SK-N-SH treated with all-trans-retinoic acid at 6 μM for 48 hours (cell line): ENCODE measurements around the gene PHACTR3.
"Not testable (repeated sequence)": the region's sequence is repeated elsewhere in the genome, so short reads cannot be mapped to it uniquely, and the experiment has no call there.

ENCODE experiments used
- ATAC-seq: fragments of 200-7000 bp; cut with Tn5 transposase; 3 replicates; pipeline ENCODE4 v1.9.1; 2020; ENCODE audit warnings: mild to moderate bottlenecking, moderate library complexity
- BACH2 ChIP-seq: fragments of 250-450 bp; sonication (Bioruptor Pico); IDR thresholded peaks from 2 replicates; pipeline ENCODE4 v1.9.0; 2021; ENCODE audit warnings: mild to moderate bottlenecking, borderline replicate concordance
- CREB5 ChIP-seq: fragments of 250-450 bp; sonication (Bioruptor Pico); IDR thresholded peaks from 2 replicates; pipeline ENCODE4 v1.5.1; 2020; ENCODE audit warnings: low read depth, mild to moderate bottlenecking, moderate library complexity
- CSDC2 ChIP-seq: fragments of 250-450 bp; sonication (Bioruptor Pico); IDR thresholded peaks from 2 replicates; pipeline ENCODE4 v1.5.0; 2020; ENCODE audit warnings: mild to moderate bottlenecking, moderate library complexity
- CSRNP3 ChIP-seq: fragments of 250-450 bp; sonication (Bioruptor Pico); IDR thresholded peaks from 2 replicates; pipeline ENCODE4 v1.5.1; 2021; ENCODE audit warnings: mild to moderate bottlenecking, moderate library complexity
- ESRRG ChIP-seq: fragments of 250-450 bp; sonication (Bioruptor Pico); IDR thresholded peaks from 2 replicates; pipeline ENCODE4 v1.6.1; 2021; ENCODE audit warnings: mild to moderate bottlenecking
- GLIS3 ChIP-seq: fragments of 250-450 bp; sonication (Bioruptor Pico); IDR thresholded peaks from 2 replicates; pipeline ENCODE4 v1.5.0; 2020; ENCODE audit warnings: mild to moderate bottlenecking, moderate library complexity
- ISL1 ChIP-seq: fragments of 250-450 bp; sonication (Bioruptor Pico); IDR thresholded peaks from 2 replicates; pipeline ENCODE4 v2.1.2; 2022; ENCODE audit warnings: mild to moderate bottlenecking, moderate library complexity
- OSR1 ChIP-seq: fragments of 250-450 bp; sonication (Bioruptor Pico); IDR thresholded peaks from 2 replicates; pipeline ENCODE4 v1.8.0; 2022; ENCODE audit warnings: moderate library complexity, mild to moderate bottlenecking, inconsistent platforms
- PATZ1 ChIP-seq: fragments of 250-450 bp; sonication (Bioruptor Pico); IDR thresholded peaks from 2 replicates; pipeline ENCODE4 v1.8.0; 2020; ENCODE audit warnings: mild to moderate bottlenecking, moderate library complexity, borderline replicate concordance
- POU6F1 ChIP-seq: fragments of 250-450 bp; sonication (Bioruptor Pico); IDR thresholded peaks from 2 replicates; pipeline ENCODE4 v1.8.0; 2021; ENCODE audit warnings: low read depth, mild to moderate bottlenecking, moderate library complexity, borderline replicate concordance
- PPARA ChIP-seq: fragments of 250-450 bp; sonication (Bioruptor Pico); IDR thresholded peaks from 2 replicates; pipeline ENCODE4 v1.5.0; 2020; ENCODE audit warnings: mild to moderate bottlenecking, borderline replicate concordance
- RARB ChIP-seq: fragments of 250-450 bp; sonication (Bioruptor Pico); IDR thresholded peaks from 2 replicates; pipeline ENCODE4 v1.8.0; 2021; ENCODE audit warnings: mild to moderate bottlenecking, moderate library complexity
- SNAI2 ChIP-seq: fragments of 250-450 bp; sonication (Bioruptor Pico); IDR thresholded peaks from 2 replicates; pipeline ENCODE4 v1.5.0; 2020; ENCODE audit warnings: mild to moderate bottlenecking, moderate library complexity
- TCF4 ChIP-seq: fragments of 250-450 bp; sonication (Bioruptor Pico); IDR thresholded peaks from 2 replicates; pipeline ENCODE4 v1.8.0; 2021; ENCODE audit warnings: mild to moderate bottlenecking, moderate library complexity, borderline replicate concordance
- TOX ChIP-seq: fragments of 250-450 bp; sonication (Bioruptor Pico); IDR thresholded peaks from 2 replicates; pipeline ENCODE4 v1.8.0; 2021; ENCODE audit warnings: mild to moderate bottlenecking, moderate library complexity, borderline replicate concordance
- TSHZ2 ChIP-seq: fragments of 250-450 bp; sonication (Bioruptor Pico); IDR thresholded peaks from 2 replicates; pipeline ENCODE4 v1.5.0; 2020; ENCODE audit warnings: mild to moderate bottlenecking, moderate library complexity
- ZC3H10 ChIP-seq: fragments of 250-450 bp; sonication (Bioruptor Pico); IDR thresholded peaks from 2 replicates; pipeline ENCODE4 v1.5.1; 2021; ENCODE audit warnings: mild to moderate bottlenecking, moderate library complexity
- ZFP3 ChIP-seq: fragments of 250-450 bp; sonication (Bioruptor Pico); IDR thresholded peaks from 2 replicates; pipeline ENCODE4 v1.5.0; 2020; ENCODE audit warnings: mild to moderate bottlenecking, moderate library complexity
- ZFP30 ChIP-seq: fragments of 450-650 bp; formaldehyde crosslinking; IDR thresholded peaks from 2 replicates; pipeline ENCODE4 v1.5.0; 2022; ENCODE audit warnings: mild to moderate bottlenecking, moderate library complexity
- ZNF565 ChIP-seq: fragments of 450-650 bp; formaldehyde crosslinking; conservative IDR thresholded peaks from 2 replicates; pipeline ENCODE4 v1.5.0; 2020; ENCODE audit warnings: low read depth, mild to moderate bottlenecking, moderate library complexity
- ZNF70 ChIP-seq: fragments of 450-650 bp; formaldehyde crosslinking; IDR thresholded peaks from 2 replicates; pipeline ENCODE4 v1.5.0; 2020; ENCODE audit warnings: mild to moderate bottlenecking, moderate library complexity

The PHACTR3 gene

GRCh38 chr20:59616306-59616705 is 12.0 kb downstream of the PHACTR3 start:
- no peak for TF ChIP-seq OSR1 (CRISPR knock-in tag)
- TF ChIP-seq ZNF70 (CRISPR knock-in tag): no peak
- TF ChIP-seq SNAI2 (CRISPR knock-in tag): no peak
- no peak for TF ChIP-seq GLIS3 (CRISPR knock-in tag)
- TF ChIP-seq ZC3H10 (CRISPR knock-in tag): no peak
- no peak for TF ChIP-seq BACH2 (CRISPR knock-in tag)
- TF ChIP-seq TOX (CRISPR knock-in tag): no peak
- no peak for TF ChIP-seq ESRRG
- TF ChIP-seq PPARA: no peak
- no peak for TF ChIP-seq CREB5 (CRISPR knock-in tag)
- no peak for ATAC-seq

GRCh38 chr20:59617221-59617620 is 12.9 kb downstream of the PHACTR3 start:
- ATAC-seq: no peak
- no peak for TF ChIP-seq ZC3H10 (CRISPR knock-in tag)
- no peak for TF ChIP-seq TCF4 (CRISPR knock-in tag)
- no peak for TF ChIP-seq ZFP3 (CRISPR knock-in tag)
- no peak for TF ChIP-seq ISL1
- no peak for TF ChIP-seq OSR1 (CRISPR knock-in tag)
- TF ChIP-seq POU6F1 (CRISPR knock-in tag): no peak
- TF ChIP-seq, all 23 proteins: peak for 0

- ATAC-seq: no peak
- no peak for TF ChIP-seq ZNF565 (CRISPR knock-in tag)
These were observed 13.8 kb downstream of the PHACTR3 start for GRCh38 chr20:59618131-59618530.

- ATAC-seq: not testable (repeated sequence)
These were observed 14.2 kb downstream of the PHACTR3 start for GRCh38 chr20:59618585-59618984.

- ATAC-seq: no peak
- TF ChIP-seq POU6F1 (CRISPR knock-in tag): no peak
- no peak for TF ChIP-seq ZFP30 (CRISPR knock-in tag)
- no peak for TF ChIP-seq CSRNP3 (CRISPR knock-in tag)
- TF ChIP-seq ZFP3 (CRISPR knock-in tag): no peak
- no peak for TF ChIP-seq ISL1
- no peak for TF ChIP-seq ZNF70 (CRISPR knock-in tag)
- no peak for TF ChIP-seq RARB (CRISPR knock-in tag)
- TF ChIP-seq CSDC2 (CRISPR knock-in tag): no peak
- no peak for TF ChIP-seq ESRRG
- no peak for TF ChIP-seq PATZ1 (CRISPR knock-in tag)
- TF ChIP-seq OSR1 (CRISPR knock-in tag): no peak
- no peak for TF ChIP-seq BACH2 (CRISPR knock-in tag)
- no peak for TF ChIP-seq TSHZ2 (CRISPR knock-in tag)
- no peak for TF ChIP-seq GLIS3 (CRISPR knock-in tag)
- TF ChIP-seq SNAI2 (CRISPR knock-in tag): no peak
- no peak for TF ChIP-seq ZNF565 (CRISPR knock-in tag)
- TF ChIP-seq PPARA: no peak
- no peak for TF ChIP-seq TOX (CRISPR knock-in tag)
- no peak for TF ChIP-seq CREB5 (CRISPR knock-in tag)
- no peak for TF ChIP-seq ZC3H10 (CRISPR knock-in tag)
- TF ChIP-seq, all 23 proteins: peak for 0
These were observed 16.6 kb downstream of the PHACTR3 start for GRCh38 chr20:59620860-59621505.
